ENCODE measurements around the gene NKG7.

Gene NKG7

DNA sequence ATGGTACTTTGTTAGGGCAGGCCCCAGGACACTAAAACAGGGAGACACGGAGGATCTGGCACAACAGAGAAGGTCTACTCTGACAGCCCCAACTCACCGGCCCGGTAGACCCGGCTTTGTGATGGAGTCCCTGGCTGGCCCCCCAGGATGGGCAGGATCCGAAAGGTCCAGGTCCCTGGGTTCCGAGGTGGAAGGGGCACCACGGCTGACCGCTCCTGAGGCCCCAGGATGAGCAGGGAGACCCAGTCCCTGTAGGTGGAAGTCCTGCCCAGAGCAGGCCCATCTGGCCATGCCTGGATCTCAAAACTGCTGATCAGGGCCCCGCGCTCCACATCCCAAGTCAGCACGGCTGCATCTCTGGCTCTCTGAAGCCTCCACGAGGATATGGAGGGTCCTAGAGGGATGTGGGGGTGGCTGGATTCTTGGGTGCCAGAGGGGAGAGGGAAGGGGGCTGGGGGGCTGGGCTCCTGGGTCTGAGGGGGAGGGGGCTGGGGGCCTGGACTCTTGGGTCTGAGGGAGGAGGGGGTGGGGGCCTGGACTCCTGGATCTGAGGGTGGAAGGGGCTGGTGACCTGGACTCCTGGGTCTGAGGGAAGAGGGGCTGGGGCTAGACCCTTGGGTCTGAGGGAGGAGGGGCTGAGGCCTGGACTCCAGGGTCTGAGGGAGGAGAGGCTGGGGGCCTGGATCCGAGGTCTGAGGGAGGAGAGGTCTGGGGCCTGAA lies 35.2 kb downstream of the NKG7 start:
- DNase-seq (ENCODE audit: low read depth): no peak

DNA sequence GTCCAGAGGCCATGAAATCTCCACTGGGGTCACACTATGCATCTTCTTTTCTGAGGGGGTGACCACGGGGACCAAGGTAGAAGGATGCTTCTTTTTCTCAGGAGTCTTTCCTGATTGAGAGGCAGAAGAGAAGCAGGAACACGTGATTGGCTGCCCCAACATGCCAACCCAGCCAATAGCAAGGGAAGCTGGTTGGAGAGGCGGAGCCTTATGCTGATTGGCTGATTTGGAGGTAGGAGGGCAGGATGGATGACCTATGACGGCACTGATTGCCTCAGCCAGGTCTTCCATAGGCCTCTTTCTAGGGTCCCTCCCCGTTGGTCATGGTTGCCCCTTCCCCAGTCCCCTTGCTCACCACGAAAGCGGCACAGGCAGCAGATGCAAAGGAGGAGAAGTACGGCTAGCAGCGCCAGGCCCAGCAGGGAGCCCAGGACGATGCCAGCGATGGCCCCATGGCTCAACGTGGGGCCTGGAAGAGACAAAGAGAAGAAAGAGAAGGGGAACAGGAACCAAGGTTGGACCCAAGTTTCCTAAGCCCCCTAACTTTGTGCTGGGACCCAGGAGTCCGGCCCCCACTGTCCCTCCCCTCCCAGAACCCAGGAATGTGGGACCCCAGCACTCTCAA lies 38.5 kb downstream of the NKG7 start:
- no peak for DNase-seq (ENCODE audit: low read depth)

GRCh38 chr19:51331716-51332115 lies 40.7 kb downstream of the NKG7 start:
- no peak for DNase-seq (ENCODE audit: low read depth)

GRCh38 chr19:51331193-51331592 lies 41.3 kb downstream of the NKG7 start:
- no peak for DNase-seq (ENCODE audit: low read depth)

GRCh38 chr19:51330366-51330765 lies 42.1 kb downstream of the NKG7 start:
- no peak for DNase-seq (ENCODE audit: low read depth)

DNA sequence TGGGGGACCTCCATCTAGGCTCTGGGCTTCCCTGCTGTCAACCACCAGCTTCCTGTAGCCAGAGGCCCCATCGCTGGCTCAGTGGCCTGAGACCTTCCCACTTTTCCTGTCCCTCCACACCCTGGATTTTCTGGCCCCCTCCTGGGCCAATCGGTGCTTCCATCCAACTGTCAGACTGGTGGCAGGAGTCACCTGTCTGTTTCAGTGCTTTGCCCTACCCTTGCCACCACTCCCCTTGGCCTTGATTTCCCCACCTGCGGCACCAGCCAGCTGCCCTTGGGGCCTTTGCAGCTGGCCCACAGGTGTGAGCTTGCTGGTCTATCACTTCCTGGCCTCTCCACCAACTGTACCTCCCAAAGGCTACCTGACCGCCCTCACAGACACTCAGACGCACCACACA lies 43.0 kb downstream of the NKG7 start:
- DNase-seq (ENCODE audit: low read depth): no peak

DNA sequence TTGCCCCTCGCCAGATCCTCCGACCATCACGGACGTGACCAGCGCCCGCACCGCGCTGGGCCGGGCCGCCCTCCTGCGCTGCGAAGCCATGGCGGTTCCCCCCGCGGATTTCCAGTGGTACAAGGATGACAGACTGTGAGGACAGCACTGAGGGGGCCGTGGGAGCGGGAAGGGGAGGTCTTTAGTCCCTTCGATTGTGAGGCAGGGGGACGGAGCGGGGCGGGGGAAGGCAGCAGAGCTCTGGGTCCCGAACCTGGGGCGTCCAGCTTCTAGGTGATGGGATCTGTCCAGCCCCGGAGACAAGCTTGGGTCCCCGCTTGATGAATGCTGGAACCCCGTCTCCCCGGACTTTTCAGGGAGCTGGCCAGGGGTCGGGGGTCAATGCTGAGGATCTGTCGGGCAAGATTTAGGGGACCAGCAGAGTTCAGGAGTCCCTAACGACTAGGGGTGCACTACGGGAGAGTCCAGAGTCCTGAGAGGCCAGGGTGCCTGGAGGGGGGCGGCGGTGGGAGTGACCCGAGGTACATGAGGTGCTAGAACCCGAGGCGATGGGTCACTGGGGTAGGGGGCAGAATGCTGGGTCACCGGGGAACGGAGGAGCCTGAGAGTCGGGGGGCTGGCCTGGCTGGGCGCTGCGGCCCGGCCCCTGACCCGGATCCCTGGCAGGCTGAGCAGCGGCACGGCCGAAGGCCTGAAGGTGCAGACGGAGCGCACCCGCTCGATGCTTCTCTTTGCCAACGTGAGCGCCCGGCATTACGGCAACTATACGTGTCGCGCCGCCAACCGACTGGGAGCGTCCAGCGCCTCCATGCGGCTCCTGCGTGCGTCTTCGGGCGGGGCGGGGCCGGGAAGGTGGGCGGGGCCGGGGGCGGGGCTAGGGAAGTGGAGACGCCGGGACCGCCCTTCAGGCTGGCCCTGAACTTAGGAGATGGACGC lies 45.1 kb downstream of the NKG7 start:
- no peak for DNase-seq (ENCODE audit: low read depth)

DNA sequence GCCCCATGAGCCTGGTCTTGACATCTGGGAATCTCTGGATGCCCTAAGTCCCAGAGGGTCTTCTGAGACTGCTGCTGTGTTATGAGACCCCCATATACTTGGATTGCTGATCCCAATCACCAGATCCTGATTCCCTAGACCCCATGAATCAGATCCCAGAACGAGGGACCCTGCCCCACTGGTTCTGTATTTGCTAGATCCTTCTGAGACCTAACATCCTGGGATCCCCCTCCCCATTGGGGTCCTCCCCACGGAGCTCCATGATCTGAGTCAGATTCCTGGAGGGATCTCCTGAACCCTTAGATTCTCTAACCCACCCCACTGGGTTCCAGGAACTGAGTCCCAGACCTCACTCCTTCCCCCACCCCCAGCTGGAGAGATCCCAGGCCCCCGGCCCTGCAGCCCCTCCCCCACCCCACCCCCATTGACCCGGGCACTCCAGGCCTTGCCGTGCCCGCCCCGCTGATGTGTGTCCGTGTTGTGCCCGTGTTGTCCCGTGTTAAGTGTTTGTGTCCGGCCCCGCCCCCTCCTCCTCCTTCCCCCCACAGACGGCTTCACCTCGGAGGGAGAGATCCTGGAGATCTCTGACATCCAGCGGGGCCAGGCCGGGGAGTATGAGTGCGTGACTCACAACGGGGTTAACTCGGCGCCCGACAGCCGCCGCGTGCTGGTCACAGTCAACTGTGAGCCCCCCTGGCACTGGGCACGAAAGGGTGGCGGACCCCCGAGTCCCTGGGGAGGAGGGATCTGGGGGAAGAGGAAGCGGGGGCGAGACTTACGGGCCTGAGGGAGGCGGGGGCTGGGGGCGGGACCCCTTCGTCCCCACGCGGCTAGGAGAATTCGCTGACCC lies 46.0 kb downstream of the NKG7 start:
- DNase-seq (ENCODE audit: low read depth): no peak

- no peak for DNase-seq (ENCODE audit: low read depth)
Observed at GRCh38 chr19:51325161-51325976, 47.1 kb downstream of the NKG7 start.

DNA sequence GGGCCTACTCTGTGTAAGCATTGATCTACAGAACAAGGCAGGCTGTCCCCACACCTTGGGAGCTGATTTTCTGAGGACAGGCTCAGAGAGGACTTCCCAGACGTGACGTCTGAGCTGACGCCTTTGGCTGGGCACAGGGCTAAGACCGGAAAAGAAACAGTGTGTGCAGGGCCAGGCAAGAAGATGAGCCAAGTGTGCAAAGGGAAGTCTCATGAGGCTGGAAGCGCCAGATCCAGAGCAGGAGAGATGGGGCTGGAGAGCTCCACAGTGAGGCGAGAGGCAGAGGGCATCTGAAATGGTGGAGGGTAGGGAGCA lies 48.3 kb downstream of the NKG7 start:
- no peak for DNase-seq (ENCODE audit: low read depth)

DNA sequence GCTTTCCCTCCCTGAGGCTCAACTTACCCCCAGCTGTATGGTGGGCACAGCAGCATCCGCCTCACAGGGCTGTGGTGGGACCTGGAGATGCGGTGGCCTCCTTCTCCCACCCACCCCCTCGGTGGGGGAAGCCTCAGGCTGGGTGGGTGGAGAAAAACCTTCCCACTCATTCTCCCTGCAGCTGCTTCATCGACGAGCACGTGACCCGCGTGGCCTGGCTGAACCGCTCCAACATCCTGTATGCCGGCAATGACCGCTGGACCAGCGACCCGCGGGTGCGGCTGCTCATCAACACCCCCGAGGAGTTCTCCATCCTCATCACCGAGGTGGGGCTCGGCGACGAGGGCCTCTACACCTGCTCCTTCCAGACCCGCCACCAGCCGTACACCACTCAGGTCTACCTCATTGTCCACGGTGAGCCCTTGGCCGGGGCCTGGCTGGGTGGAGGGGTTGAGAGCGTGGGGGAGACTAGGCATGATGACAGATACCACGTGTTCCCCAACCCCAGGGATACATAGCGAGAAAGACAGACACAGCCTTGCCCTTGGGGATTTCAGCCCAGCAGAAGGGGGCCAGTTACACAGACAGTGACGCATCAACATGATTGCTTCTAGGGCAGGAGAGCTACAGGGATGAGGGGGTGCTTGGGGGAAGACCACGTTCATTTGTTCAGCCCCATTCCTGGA lies 48.8 kb downstream of the NKG7 start:
- no peak for DNase-seq (ENCODE audit: low read depth)

DNA sequence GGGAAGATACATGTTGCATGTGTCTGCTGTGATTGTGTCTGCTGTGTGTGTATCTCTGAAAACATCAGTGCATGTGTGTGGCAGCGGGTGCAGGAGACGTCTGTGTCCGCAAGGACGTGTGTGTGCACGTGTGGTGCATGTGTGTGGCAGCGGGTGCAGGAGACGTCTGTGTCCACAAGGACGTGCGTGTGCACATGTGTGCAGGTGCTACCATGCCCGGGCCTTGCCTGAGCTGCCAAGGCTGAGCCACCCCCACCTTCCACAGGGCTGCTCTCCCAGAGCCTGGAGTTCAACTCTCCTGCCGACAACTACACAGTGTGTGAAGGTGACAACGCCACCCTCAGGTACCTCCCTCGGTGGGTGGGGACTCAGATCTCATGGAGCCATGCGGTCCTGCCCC lies 50.7 kb downstream of the NKG7 start:
- DNase-seq (ENCODE audit: low read depth): no peak

All from stimulated activated CD4-positive, alpha-beta T cell treated with anti-CD3 and anti-CD28 coated beads, Interleukin-2, amount 100 ng/mL, for 4 hours (primary cell).